ENCODE results near the gene NPHS1. TPM values are rescaled to one million over a fixed set of nuclear protein-coding genes. Genes with fewer than 3 reads are reported as not detected.
"Not testable (repeated sequence)": the region's sequence is repeated elsewhere in the genome, so short reads cannot be mapped to it uniquely, and the experiment has no call there.

Gene NPHS1
- total RNA-seq, 1 donor from 2014 or later: 0.62 TPM

GRCh38 chr19:35895911-35896642, 43.8 kb upstream of the NPHS1 start:
- Histone ChIP-seq H3F3A (ENCODE audit: low read depth) (peaks cover 3% of the 10 kb centered on the region), H3K4me2 (no peak overlapping the region), H3K9ac (no peak overlapping the region), H4K20me1 (ENCODE audit: low read depth) (no peaks in the 10 kb centered on the region), H3K4me1 (no peaks in the 10 kb centered on the region), H3K36me3 (no peaks in the 10 kb centered on the region), H3K9me3 (ENCODE audit: low read depth) (no peaks in the 10 kb centered on the region), H3K27me3 (peaks cover 10% of the 10 kb centered on the region), H3K27ac (no peak overlapping the region), H3K4me3 (no peak overlapping the region), H2AFZ (replicated peaks) (no peak overlapping the region), H3K79me2 (ENCODE audit: low read depth) (peaks cover 4% of the 10 kb centered on the region)
- Mint-ChIP-seq H3K27ac (no peak overlapping the region), H3K9me3 (no peaks in the 10 kb centered on the region), H3K4me1 (peaks cover 5% of the 10 kb centered on the region), H3K36me3 (peaks cover 7% of the 10 kb centered on the region), H3K4me3 (no peak overlapping the region), H3K27me3 (ENCODE audit: insufficient read depth, low read depth) (peaks cover 2% of the 10 kb centered on the region)
- no peak for DNase-seq (ENCODE audit: low spot score)
- no peak for TF ChIP-seq EZH2phosphoT487 (IDR thresholded peaks at IDR 0.05)
- TF ChIP-seq EZH2 (IDR thresholded peaks at IDR 0.05): no peak
- TF ChIP-seq CTCF (IDR thresholded peaks at IDR 0.05): no peak

- H3K9me3 ChIP-seq (ENCODE audit: low read depth): no peaks in the 10 kb centered on the region
- TF ChIP-seq EZH2phosphoT487 (IDR thresholded peaks at IDR 0.05): no peak
- no peak overlapping the region for H3K4me3 ChIP-seq
- Mint-ChIP-seq H3K9me3 (no peaks in the 10 kb centered on the region), H3K4me3 (no peak overlapping the region), H3K36me3 (peaks cover 10% of the 10 kb centered on the region), H3K4me1 (peaks cover 4% of the 10 kb centered on the region), H3K27me3 (ENCODE audit: insufficient read depth, low read depth) (peaks cover 2% of the 10 kb centered on the region), H3K27ac (no peak overlapping the region)
- H2AFZ ChIP-seq (replicated peaks): no peak overlapping the region
- no peak overlapping the region for H3K4me2 ChIP-seq
- H4K20me1 ChIP-seq (ENCODE audit: low read depth): no peaks in the 10 kb centered on the region
- no peaks in the 10 kb centered on the region for H3K4me1 ChIP-seq
- H3F3A ChIP-seq (ENCODE audit: low read depth): no peaks in the 10 kb centered on the region
- H3K9ac ChIP-seq: no peak overlapping the region
- H3K27me3 ChIP-seq: peaks cover 7% of the 10 kb centered on the region
- no peak overlapping the region for H3K27ac ChIP-seq
- peaks cover 4% of the 10 kb centered on the region for H3K79me2 ChIP-seq (ENCODE audit: low read depth)
- no peak for DNase-seq (ENCODE audit: low spot score)
- H3K36me3 ChIP-seq: no peaks in the 10 kb centered on the region
These were observed 42.0 kb upstream of the NPHS1 start for GRCh38 chr19:35894342-35894741.

- not testable (repeated sequence) for H3F3A ChIP-seq (ENCODE audit: low read depth); H2AFZ ChIP-seq (replicated peaks); H3K4me1 ChIP-seq; H3K9me3 Mint-ChIP-seq; H3K27ac Mint-ChIP-seq; H3K9ac ChIP-seq; H3K9me3 ChIP-seq (ENCODE audit: low read depth); H4K20me1 ChIP-seq (ENCODE audit: low read depth); H3K4me1 Mint-ChIP-seq; H3K4me3 ChIP-seq; DNase-seq (ENCODE audit: low spot score); H3K79me2 ChIP-seq (ENCODE audit: low read depth); H3K4me2 ChIP-seq; H3K36me3 ChIP-seq; H3K4me3 Mint-ChIP-seq; H3K27me3 ChIP-seq; H3K27ac ChIP-seq; H3K27me3 Mint-ChIP-seq (ENCODE audit: insufficient read depth, low read depth)
- H3K36me3 Mint-ChIP-seq: peaks cover 23% of the 10 kb centered on the region
These were observed 39.5 kb upstream of the NPHS1 start for GRCh38 chr19:35891819-35892218.

- Mint-ChIP-seq H3K27ac (no peak overlapping the region), H3K4me3 (no peak overlapping the region), H3K9me3 (no peaks in the 10 kb centered on the region), H3K27me3 (ENCODE audit: insufficient read depth, low read depth) (peaks cover 2% of the 10 kb centered on the region), H3K4me1 (no peaks in the 10 kb centered on the region), H3K36me3 (peaks cover 20% of the 10 kb centered on the region)
- no peak overlapping the region for H3K4me3 ChIP-seq
- H3K27ac ChIP-seq: no peak overlapping the region
- no peaks in the 10 kb centered on the region for H3K9me3 ChIP-seq (ENCODE audit: low read depth)
- no peak overlapping the region for H3K4me2 ChIP-seq
- H3F3A ChIP-seq (ENCODE audit: low read depth): no peaks in the 10 kb centered on the region
- no peaks in the 10 kb centered on the region for H3K36me3 ChIP-seq
- TF ChIP-seq EZH2phosphoT487 (IDR thresholded peaks at IDR 0.05): no peak
- TF ChIP-seq CTCF (IDR thresholded peaks at IDR 0.05): no peak
- TF ChIP-seq EZH2 (IDR thresholded peaks at IDR 0.05): no peak
- H3K4me1 ChIP-seq: no peaks in the 10 kb centered on the region
- H2AFZ ChIP-seq (replicated peaks): no peak overlapping the region
- no peak overlapping the region for H3K9ac ChIP-seq
- no peaks in the 10 kb centered on the region for H4K20me1 ChIP-seq (ENCODE audit: low read depth)
- no peak for DNase-seq (ENCODE audit: low spot score)
- H3K79me2 ChIP-seq (ENCODE audit: low read depth): no peaks in the 10 kb centered on the region
- H3K27me3 ChIP-seq: no peaks in the 10 kb centered on the region
These were observed 37.9 kb upstream of the NPHS1 start for GRCh38 chr19:35890113-35890650.
